Measurements from ENCODE around the gene SPINK8.

GRCh38 chr3:48285675-48286074, 47.8 kb downstream of the SPINK8 start:
- TF ChIP-seq CTCF (IDR thresholded peaks at IDR 0.05) = no peak
- TF ChIP-seq POLR2A (IDR thresholded peaks at IDR 0.05) = no peak
